Thoracic aorta (tissue), 2 donors: ENCODE results near the gene HMCN2. TPM values are rescaled to one million over a fixed set of nuclear protein-coding genes. Genes with fewer than 3 reads are reported as not detected.

ENCODE experiments used
- ATAC-seq: fragments of 150-250 bp; one replicate; pipeline ENCODE4 v1.8.0; 2017; ENCODE audit warnings: low read depth; ENCODE audit not compliant: insufficient number of reproducible peaks, low FRiP score
- DNase-seq: peaks from one replicate; pipeline ENCODE4 v3.0.0-alpha.2; 2020; ENCODE audit warnings: low spot score
- H3K27ac ChIP-seq, 2 donors: fragments of 200-600 bp; sonication (generic); 1 replicate in 1 of 2; 2 replicates in 1 of 2; pipeline ENCODE4 v1.5.1; 2016; ENCODE audit warnings: mild to moderate bottlenecking in 2 of 2, moderate library complexity in 2 of 2
- H3K27me3 ChIP-seq: fragments of 200-600 bp; sonication (generic); replicated peaks from 2 replicates; pipeline ENCODE4 v1.6.0; 2016; ENCODE audit warnings: mild to moderate bottlenecking; ENCODE audit not compliant: insufficient read depth
- H3K36me3 ChIP-seq: fragments of 200-600 bp; sonication (generic); one replicate; pipeline ENCODE4 v1.5.1; 2016
- H3K4me1 ChIP-seq, 2 donors: fragments of 200-600 bp; sonication (generic); 1 replicate in 1 of 2; 2 replicates in 1 of 2; pipeline versions ENCODE4 v1.5.1 to v1.6.0; 2016; ENCODE audit warnings: low read depth in 2 of 2, mild to moderate bottlenecking in 1 of 2; ENCODE audit not compliant: control insufficient read depth in 1 of 2
- H3K4me3 ChIP-seq: fragments of 200-600 bp; sonication (generic); 2 replicates; pipeline ENCODE4 v1.5.1; 2016; ENCODE audit warnings: mild to moderate bottlenecking
- H3K9me3 ChIP-seq: fragments of 200-600 bp; sonication (generic); 2 replicates; pipeline ENCODE4 v1.5.1; 2016
- total RNA-seq, 2 donors: library from RNA; depleted of rRNA; stranded (reverse); fragments of >200 nt; gene quantifications; one replicate each; pipeline versions ENCODE4 v1.1.0 to v1.2.3, GENCODE V29; 2016
- TF ChIP-seq, protein P1 (sequence below): fragments of 200-600 bp; sonication (generic); IDR thresholded peaks from one replicate; pipeline ENCODE4 v1.5.1; 2019; ENCODE audit warnings: antibody characterized with exemption

The HMCN2 gene
- total RNA-seq, 2 donors from 2014 or later: 2.4 to 6.3 TPM

DNA sequence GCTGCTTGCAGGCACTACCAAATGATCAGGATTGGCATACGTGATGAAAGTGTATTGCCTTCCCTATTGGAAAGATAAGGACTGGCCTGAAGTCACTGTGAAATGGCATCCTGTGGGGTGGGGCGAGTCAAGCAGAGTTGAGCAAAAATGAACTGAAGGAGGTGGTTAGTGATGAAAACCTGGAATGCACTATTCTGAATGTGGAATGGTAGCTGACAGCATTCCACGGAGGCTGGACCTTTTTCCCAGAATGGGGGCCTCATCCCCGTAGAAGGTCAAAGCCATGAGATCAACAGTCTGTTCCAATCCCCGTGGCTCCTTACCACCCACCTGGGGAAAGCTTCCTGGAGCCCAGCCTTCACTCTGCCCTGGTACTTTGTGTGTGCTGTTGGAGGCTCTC is 216.9 kb downstream of the HMCN2 start:
- no peaks in the 10 kb centered on the region for H3K27me3 ChIP-seq
- H3K9me3 ChIP-seq: no peaks in the 10 kb centered on the region
- TF ChIP-seq, protein P1, sequence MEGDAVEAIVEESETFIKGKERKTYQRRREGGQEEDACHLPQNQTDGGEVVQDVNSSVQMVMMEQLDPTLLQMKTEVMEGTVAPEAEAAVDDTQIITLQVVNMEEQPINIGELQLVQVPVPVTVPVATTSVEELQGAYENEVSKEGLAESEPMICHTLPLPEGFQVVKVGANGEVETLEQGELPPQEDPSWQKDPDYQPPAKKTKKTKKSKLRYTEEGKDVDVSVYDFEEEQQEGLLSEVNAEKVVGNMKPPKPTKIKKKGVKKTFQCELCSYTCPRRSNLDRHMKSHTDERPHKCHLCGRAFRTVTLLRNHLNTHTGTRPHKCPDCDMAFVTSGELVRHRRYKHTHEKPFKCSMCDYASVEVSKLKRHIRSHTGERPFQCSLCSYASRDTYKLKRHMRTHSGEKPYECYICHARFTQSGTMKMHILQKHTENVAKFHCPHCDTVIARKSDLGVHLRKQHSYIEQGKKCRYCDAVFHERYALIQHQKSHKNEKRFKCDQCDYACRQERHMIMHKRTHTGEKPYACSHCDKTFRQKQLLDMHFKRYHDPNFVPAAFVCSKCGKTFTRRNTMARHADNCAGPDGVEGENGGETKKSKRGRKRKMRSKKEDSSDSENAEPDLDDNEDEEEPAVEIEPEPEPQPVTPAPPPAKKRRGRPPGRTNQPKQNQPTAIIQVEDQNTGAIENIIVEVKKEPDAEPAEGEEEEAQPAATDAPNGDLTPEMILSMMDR: no peak
- H3K4me1 ChIP-seq: no peaks in the 10 kb centered on the region
- ATAC-seq: no peak
- H3K27ac ChIP-seq: no peak overlapping the region
- H3K4me3 ChIP-seq: no peak overlapping the region
- H3K36me3 ChIP-seq: peaks cover 4% of the 10 kb centered on the region
- no peak for DNase-seq

DNA sequence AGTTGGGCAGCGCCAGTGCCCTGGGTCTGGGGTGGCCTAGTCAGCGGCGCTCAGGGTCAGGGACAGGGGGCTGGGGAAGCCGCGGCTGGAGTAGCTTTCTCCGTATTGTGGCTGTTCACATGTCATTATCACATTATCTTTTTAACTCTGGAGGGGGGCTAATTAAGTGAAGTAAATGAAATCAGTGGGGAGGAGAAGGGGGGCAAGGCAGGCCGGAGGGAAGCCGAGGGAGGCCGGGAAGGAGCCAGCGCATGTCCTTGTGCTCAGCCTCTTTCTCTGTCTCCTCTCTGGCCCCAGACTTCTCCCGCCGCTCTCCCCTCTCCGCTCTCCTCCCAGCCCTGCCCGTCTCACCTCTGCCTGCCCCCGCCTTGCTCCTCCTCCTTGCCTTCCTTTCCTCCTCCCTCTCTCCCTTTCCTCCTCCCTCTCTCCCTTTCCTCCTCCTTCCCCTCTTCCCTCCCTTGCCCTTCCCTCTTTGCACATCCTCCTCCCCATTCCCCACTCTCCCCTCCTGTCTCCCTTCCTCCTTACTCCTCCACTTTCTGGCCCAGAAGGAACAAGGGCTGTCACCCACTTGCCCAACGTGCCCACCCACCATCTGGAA is 217.9 kb downstream of the HMCN2 start:
- ATAC-seq: no peak
- Histone ChIP-seq H3K27ac (no peak overlapping the region), H3K27me3 (no peaks in the 10 kb centered on the region), H3K9me3 (no peaks in the 10 kb centered on the region), H3K36me3 (peaks cover 4% of the 10 kb centered on the region), H3K4me3 (no peak overlapping the region), H3K4me1 (no peaks in the 10 kb centered on the region)
- no peak for DNase-seq
- TF ChIP-seq, protein P1: no peak

Other genes with a start within 250 kb of the HMCN2 start
- gene FNBP1, start 222.6 kb upstream of the HMCN2 start, total RNA-seq: 10 to 100 TPM; 71.5 to 80.3 TPM
- 10 to 100 TPM; 47.5 to 51.9 TPM for gene GPR107, start 211.9 kb upstream of the HMCN2 start, total RNA-seq
- gene NCS1, start 93.4 kb upstream of the HMCN2 start, total RNA-seq: 10 to 100 TPM; 50.8 to 58.3 TPM
- gene ASS1, start 179.2 kb downstream of the HMCN2 start, total RNA-seq: 10 to 100 TPM; 65.4 to 81.7 TPM